ENCODE data around the gene GALNT17. TPM values are rescaled to one million over a fixed set of nuclear protein-coding genes. Genes with fewer than 3 reads are reported as not detected.

Gene GALNT17
- polyA plus RNA-seq, 1 donor (not counting 4 experiments of a cell fraction or from before 2014, with no cell fraction given) = not detected

DNA sequence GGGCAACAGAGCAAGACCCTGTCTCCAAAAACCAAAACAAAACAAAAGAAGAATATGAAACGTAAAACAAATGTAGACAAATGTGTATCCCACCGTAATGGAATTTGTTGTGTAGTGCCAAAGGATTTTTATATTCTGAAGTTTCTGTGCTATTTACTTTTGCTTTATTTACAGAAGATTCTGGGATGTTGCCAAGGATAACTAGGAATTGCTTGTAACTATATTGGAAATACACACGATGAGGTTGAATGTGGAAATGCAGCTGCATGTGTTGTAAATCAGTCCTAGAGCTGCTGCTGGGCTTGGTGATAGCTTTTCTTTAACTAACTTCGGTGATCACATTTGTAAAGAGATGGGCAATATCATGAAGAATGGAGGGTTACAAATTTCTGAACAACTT is 39.5 kb downstream of the GALNT17 start:
- Histone ChIP-seq H3K27me3 (ENCODE audit: control insufficient read depth, extremely low read depth, insufficient read depth, low read length) (no peaks in the 10 kb centered on the region), H2AFZ (ENCODE audit: control insufficient read depth, low read length) (no peak overlapping the region), H3K27ac (ENCODE audit: control insufficient read depth, insufficient read depth, low read length) (no peak overlapping the region), H3K9me3 (ENCODE audit: control insufficient read depth, low read depth, low read length) (peaks cover 2% of the 10 kb centered on the region), H3K4me2 (ENCODE audit: control insufficient read depth, extremely low read depth, insufficient read depth, low read depth, low read length) (no peak overlapping the region), H3K9ac (ENCODE audit: control insufficient read depth, extremely low read depth, insufficient read depth, low read length) (no peak overlapping the region), H3K36me3 (ENCODE audit: control insufficient read depth in 2 of 2, extremely low read depth in 1 of 2, insufficient read depth in 2 of 2, low read length in 2 of 2) (no peaks in the 10 kb centered on the region), H3K79me2 (ENCODE audit: control insufficient read depth, insufficient read depth, low read length) (no peaks in the 10 kb centered on the region), H3K4me3 (ENCODE audit: control insufficient read depth in 2 of 3, extremely low read depth in 1 of 3, insufficient read depth in 2 of 3, low read depth in 1 of 3, low read length in 3 of 3) (no peak overlapping the region), H3K4me1 (ENCODE audit: control insufficient read depth, extremely low read depth, insufficient read depth, low read length) (no peaks in the 10 kb centered on the region), H3K9me1 (ENCODE audit: control insufficient read depth, extremely low read depth, insufficient read depth, low read length) (no peaks in the 10 kb centered on the region), H4K20me1 (ENCODE audit: control insufficient read depth, extremely low read depth, insufficient read depth, low read length) (no peaks in the 10 kb centered on the region)
- dilution Hi-C loops (cut with MboI; ENCODE audit: extremely low pct_ligation_motif_present, low sequenced_read_pairs) = no loop called here
- TF ChIP-seq EZH2 (IDR thresholded peaks at IDR 0.05; ENCODE audit: low read length) = no peak
- TF ChIP-seq, protein P1, sequence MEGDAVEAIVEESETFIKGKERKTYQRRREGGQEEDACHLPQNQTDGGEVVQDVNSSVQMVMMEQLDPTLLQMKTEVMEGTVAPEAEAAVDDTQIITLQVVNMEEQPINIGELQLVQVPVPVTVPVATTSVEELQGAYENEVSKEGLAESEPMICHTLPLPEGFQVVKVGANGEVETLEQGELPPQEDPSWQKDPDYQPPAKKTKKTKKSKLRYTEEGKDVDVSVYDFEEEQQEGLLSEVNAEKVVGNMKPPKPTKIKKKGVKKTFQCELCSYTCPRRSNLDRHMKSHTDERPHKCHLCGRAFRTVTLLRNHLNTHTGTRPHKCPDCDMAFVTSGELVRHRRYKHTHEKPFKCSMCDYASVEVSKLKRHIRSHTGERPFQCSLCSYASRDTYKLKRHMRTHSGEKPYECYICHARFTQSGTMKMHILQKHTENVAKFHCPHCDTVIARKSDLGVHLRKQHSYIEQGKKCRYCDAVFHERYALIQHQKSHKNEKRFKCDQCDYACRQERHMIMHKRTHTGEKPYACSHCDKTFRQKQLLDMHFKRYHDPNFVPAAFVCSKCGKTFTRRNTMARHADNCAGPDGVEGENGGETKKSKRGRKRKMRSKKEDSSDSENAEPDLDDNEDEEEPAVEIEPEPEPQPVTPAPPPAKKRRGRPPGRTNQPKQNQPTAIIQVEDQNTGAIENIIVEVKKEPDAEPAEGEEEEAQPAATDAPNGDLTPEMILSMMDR (optimal IDR thresholded peaks at IDR 0.05 in 1 of 3, IDR thresholded peaks at IDR 0.05 in 1 of 3, conservative IDR thresholded peaks at IDR 0.05 in 1 of 3; ENCODE audit: extremely low read depth in 1 of 3, insufficient read depth in 2 of 3, low read length in 3 of 3) = no peak
- DNase-seq (ENCODE audit: low read depth, low spot score) (no peak), FAIRE-seq (no peak)

DNA sequence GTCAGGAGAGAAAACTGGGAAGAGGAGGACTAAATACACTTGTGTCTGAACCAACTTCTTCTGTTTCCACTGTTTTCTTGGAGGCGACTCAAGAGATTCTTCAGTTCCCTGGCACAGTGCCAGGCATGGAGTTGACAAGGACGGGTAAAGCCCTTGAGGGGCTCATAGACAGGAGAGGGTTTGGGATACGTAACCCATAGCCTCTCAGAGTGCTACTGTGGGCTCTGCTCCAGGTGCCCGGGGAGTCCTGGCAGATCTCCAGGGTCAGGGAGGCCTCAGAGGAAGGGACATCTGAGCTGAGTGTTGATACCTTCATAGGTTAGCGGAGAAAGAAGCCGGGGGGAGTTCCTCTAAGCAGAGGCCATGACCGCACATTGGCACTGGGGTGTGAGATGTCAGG is 42.0 kb downstream of the GALNT17 start:
- no peak for FAIRE-seq
- DNase-seq (ENCODE audit: low read depth, low spot score) = no peak
- Histone ChIP-seq H3K9me3 (ENCODE audit: control insufficient read depth, low read depth, low read length) (peaks cover 2% of the 10 kb centered on the region), H2AFZ (ENCODE audit: control insufficient read depth, low read length) (no peak overlapping the region), H3K9me1 (ENCODE audit: control insufficient read depth, extremely low read depth, insufficient read depth, low read length) (no peaks in the 10 kb centered on the region), H3K4me3 (ENCODE audit: control insufficient read depth in 2 of 3, extremely low read depth in 1 of 3, insufficient read depth in 2 of 3, low read depth in 1 of 3, low read length in 3 of 3) (no peak overlapping the region), H3K27ac (ENCODE audit: control insufficient read depth, insufficient read depth, low read length) (no peak overlapping the region), H3K9ac (ENCODE audit: control insufficient read depth, extremely low read depth, insufficient read depth, low read length) (no peak overlapping the region), H3K4me2 (ENCODE audit: control insufficient read depth, extremely low read depth, insufficient read depth, low read depth, low read length) (no peak overlapping the region), H3K79me2 (ENCODE audit: control insufficient read depth, insufficient read depth, low read length) (no peaks in the 10 kb centered on the region), H4K20me1 (ENCODE audit: control insufficient read depth, extremely low read depth, insufficient read depth, low read length) (no peaks in the 10 kb centered on the region), H3K27me3 (ENCODE audit: control insufficient read depth, extremely low read depth, insufficient read depth, low read length) (no peaks in the 10 kb centered on the region), H3K4me1 (ENCODE audit: control insufficient read depth, extremely low read depth, insufficient read depth, low read length) (no peaks in the 10 kb centered on the region), H3K36me3 (ENCODE audit: control insufficient read depth in 2 of 2, extremely low read depth in 1 of 2, insufficient read depth in 2 of 2, low read length in 2 of 2) (no peaks in the 10 kb centered on the region)
- no peak for TF ChIP-seq EZH2 (IDR thresholded peaks at IDR 0.05; ENCODE audit: low read length)
- dilution Hi-C loops (cut with MboI; ENCODE audit: extremely low pct_ligation_motif_present, low sequenced_read_pairs) = no loop called here

DNA sequence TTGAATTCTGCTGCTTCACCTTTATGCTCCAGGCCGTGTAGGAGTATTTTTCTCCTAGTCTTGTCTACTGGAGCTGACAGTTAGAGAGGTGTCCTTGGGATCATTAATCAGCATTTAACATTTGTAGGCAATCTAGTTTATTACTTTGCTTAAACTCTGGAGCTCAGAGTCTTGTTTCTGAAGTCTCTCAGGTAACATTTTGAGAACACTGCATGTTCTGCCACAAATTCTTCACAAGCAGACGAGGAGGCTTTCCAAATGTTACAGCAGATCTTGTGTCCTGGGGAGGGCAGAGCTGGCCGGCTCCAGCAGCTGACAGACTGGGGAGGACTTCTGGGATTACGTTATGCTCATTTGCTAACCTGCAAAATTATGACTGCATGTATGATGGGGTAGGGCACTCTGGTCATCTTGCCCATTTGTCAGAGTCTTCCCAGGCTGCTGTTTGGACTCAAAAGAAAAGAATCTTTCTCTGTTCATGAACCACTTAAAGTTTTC is 50.5 kb downstream of the GALNT17 start:
- no peaks in the 10 kb centered on the region for H3K9me3 ChIP-seq (ENCODE audit: control insufficient read depth, low read depth, low read length)
- DNase-seq (ENCODE audit: low read depth, low spot score) (no peak), FAIRE-seq (no peak)
- H3K4me1 ChIP-seq (ENCODE audit: control insufficient read depth, extremely low read depth, insufficient read depth, low read length) = no peaks in the 10 kb centered on the region
- H2AFZ ChIP-seq (ENCODE audit: control insufficient read depth, low read length) = no peak overlapping the region
- no peaks in the 10 kb centered on the region for H3K79me2 ChIP-seq (ENCODE audit: control insufficient read depth, insufficient read depth, low read length)
- dilution Hi-C loops (cut with MboI; ENCODE audit: extremely low pct_ligation_motif_present, low sequenced_read_pairs) = no loop called here
- no peaks in the 10 kb centered on the region for H4K20me1 ChIP-seq (ENCODE audit: control insufficient read depth, extremely low read depth, insufficient read depth, low read length)
- H3K27ac ChIP-seq (ENCODE audit: control insufficient read depth, insufficient read depth, low read length) = no peak overlapping the region
- no peaks in the 10 kb centered on the region for H3K9me1 ChIP-seq (ENCODE audit: control insufficient read depth, extremely low read depth, insufficient read depth, low read length)
- no peaks in the 10 kb centered on the region for H3K27me3 ChIP-seq (ENCODE audit: control insufficient read depth, extremely low read depth, insufficient read depth, low read length)
- TF ChIP-seq, protein P1 (optimal IDR thresholded peaks at IDR 0.05 in 1 of 3, IDR thresholded peaks at IDR 0.05 in 1 of 3, conservative IDR thresholded peaks at IDR 0.05 in 1 of 3; ENCODE audit: extremely low read depth in 1 of 3, insufficient read depth in 2 of 3, low read length in 3 of 3) = no peak
- TF ChIP-seq EZH2 (IDR thresholded peaks at IDR 0.05; ENCODE audit: low read length) = no peak
- H3K4me3 ChIP-seq (ENCODE audit: control insufficient read depth in 2 of 3, extremely low read depth in 1 of 3, insufficient read depth in 2 of 3, low read depth in 1 of 3, low read length in 3 of 3) = no peak overlapping the region
- no peak overlapping the region for H3K4me2 ChIP-seq (ENCODE audit: control insufficient read depth, extremely low read depth, insufficient read depth, low read depth, low read length)
- H3K36me3 ChIP-seq (ENCODE audit: control insufficient read depth in 2 of 2, extremely low read depth in 1 of 2, insufficient read depth in 2 of 2, low read length in 2 of 2) = no peaks in the 10 kb centered on the region
- no peak overlapping the region for H3K9ac ChIP-seq (ENCODE audit: control insufficient read depth, extremely low read depth, insufficient read depth, low read length)
